ENCODE data around the gene PFN2.

Gene PFN2

DNA sequence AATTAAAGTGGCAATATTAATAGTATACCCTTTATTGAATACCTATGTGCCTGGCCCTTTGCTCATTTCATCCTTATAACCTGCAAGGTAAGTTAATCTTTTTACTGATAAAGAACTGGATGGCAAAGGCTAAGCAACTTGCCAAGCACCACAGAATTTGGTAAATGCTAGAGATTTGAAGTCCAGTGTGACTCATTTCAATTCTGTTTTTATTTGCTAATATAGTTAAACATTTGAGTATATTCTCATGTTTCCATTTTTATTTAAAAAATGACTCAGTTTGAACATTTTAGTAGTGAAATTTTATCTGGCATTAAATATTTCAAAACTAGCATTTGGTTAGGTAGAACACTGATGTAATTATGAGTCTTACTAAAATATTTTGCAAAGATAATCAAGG, 11.3 kb downstream of the PFN2 start:
- in situ Hi-C loops (cut with HindIII; ENCODE audit: low sequenced_read_pairs): no loop called here
- TF ChIP-seq, protein P1, sequence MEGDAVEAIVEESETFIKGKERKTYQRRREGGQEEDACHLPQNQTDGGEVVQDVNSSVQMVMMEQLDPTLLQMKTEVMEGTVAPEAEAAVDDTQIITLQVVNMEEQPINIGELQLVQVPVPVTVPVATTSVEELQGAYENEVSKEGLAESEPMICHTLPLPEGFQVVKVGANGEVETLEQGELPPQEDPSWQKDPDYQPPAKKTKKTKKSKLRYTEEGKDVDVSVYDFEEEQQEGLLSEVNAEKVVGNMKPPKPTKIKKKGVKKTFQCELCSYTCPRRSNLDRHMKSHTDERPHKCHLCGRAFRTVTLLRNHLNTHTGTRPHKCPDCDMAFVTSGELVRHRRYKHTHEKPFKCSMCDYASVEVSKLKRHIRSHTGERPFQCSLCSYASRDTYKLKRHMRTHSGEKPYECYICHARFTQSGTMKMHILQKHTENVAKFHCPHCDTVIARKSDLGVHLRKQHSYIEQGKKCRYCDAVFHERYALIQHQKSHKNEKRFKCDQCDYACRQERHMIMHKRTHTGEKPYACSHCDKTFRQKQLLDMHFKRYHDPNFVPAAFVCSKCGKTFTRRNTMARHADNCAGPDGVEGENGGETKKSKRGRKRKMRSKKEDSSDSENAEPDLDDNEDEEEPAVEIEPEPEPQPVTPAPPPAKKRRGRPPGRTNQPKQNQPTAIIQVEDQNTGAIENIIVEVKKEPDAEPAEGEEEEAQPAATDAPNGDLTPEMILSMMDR (IDR thresholded peaks at IDR 0.05; ENCODE audit: low read depth, low read length, missing control alignments): no peak
- no peak for DNase-seq (ENCODE audit: low read depth)
- no peak overlapping the region for H3K4me3 ChIP-seq (ENCODE audit: low read depth, low read length)

DNA sequence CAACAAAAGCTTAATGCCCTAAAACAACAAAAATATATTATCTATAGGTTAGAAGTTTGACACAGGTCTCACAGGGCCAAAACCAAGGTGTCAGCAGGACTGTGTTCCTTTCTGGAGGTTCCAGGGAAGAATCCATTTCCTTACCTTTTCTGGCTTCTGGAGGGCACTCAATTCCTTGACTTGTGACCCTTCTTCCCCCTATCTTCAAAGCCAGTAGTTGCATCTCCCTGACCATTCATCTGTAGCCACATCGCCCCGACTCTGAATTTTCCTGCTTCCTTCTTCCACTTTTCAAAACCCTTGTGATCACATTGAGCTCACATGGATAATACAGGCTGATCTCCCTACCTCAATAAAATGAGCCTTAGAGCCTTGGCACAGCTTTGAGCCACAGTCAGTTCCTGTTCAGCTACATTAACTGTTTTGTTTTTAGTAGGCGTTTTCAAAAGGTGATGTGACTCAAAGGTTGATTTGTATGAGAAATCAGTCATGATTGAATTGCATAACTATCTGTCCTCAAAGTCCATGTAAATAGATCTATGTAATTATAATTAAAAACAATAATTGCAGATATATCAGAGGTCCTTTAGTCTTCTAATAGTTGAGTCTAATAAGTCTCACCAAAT, 12.4 kb downstream of the PFN2 start:
- DNase-seq (ENCODE audit: low read depth): no peak
- TF ChIP-seq, protein P1 (IDR thresholded peaks at IDR 0.05; ENCODE audit: low read depth, low read length, missing control alignments): no peak
- no peak overlapping the region for H3K4me3 ChIP-seq (ENCODE audit: low read depth, low read length)
- in situ Hi-C loops (cut with HindIII; ENCODE audit: low sequenced_read_pairs): no loop called here

DNA sequence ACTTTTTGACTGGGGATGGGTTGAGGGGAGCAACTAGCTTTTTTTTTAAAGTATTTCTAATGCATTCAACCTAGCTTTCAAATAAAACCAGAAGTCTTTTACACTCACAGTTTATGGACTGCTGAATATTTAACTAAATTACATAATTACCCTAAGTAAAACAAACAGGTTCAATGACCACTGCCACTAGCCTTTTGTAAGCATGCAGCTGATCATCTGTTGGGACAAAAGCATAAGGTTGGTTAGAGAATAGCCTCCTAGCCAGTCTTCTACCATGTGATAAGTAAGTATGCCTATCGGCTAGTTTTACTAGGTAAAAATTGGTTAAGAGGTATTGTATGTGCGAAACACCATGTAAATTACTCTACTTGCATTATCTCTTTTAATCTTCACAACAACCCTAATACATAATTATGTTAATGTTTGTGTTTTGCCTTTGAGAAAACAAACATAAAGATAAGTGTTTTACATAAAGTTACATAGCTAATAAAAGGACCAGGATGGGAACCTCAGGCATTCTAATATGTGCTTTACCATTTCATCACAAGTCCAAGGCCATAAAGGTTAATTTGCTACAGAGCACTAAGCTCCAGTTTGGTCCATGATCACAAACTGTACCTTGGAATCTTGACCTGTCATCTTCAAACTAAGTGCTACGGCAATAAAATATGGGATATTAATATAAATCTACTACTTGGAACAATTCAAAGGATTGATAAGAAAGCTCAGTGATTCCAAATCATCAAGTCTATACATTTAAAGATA, 13.2 kb downstream of the PFN2 start:
- DNase-seq (ENCODE audit: low read depth): no peak
- TF ChIP-seq, protein P1 (IDR thresholded peaks at IDR 0.05; ENCODE audit: low read depth, low read length, missing control alignments): no peak
- H3K4me3 ChIP-seq (ENCODE audit: low read depth, low read length): no peak overlapping the region
- in situ Hi-C loops (cut with HindIII; ENCODE audit: low sequenced_read_pairs): no loop called here

DNA sequence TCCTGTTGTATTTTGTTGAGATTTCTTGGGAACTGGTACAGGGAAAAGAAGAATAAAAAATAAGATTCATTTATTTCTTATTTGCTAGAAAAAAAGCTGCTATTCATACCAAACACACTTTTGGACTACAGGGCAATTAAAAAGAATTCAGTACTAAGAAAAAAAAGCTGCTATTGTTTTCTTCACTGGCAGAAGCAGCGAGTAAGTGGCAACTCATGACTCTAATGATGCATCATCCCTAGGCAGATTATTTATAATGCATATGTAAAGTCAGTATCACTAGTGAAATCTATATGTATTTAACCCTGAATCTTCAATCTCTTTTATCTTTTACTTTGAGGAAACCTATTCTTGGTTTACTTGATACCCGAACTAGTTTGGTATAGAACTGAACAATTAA, 15.2 kb downstream of the PFN2 start:
- in situ Hi-C loops (cut with HindIII; ENCODE audit: low sequenced_read_pairs): no loop called here
- TF ChIP-seq, protein P1 (IDR thresholded peaks at IDR 0.05; ENCODE audit: low read depth, low read length, missing control alignments): no peak
- DNase-seq (ENCODE audit: low read depth): no peak
- H3K4me3 ChIP-seq (ENCODE audit: low read depth, low read length): no peak overlapping the region

DNA sequence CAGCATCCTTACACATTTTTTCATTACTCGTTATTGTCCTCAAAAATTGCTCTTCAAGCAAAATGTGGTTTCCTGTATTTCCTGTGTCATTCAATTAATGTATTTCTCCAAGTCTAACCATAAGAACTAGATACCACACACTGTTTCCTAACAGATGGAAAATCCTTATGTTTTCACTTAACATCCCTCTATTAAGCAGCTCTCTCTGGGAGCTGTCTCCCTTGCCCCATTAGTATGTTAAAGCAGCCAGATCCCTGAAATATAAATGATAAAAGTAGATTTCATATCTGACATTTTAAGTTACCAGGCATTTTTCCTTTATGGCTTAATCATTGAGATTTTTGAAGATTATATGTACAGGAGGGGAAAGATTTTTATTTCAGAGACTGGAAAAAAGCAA, 15.9 kb downstream of the PFN2 start:
- DNase-seq (ENCODE audit: low read depth): no peak
- H3K4me3 ChIP-seq (ENCODE audit: low read depth, low read length): no peak overlapping the region
- in situ Hi-C loops (cut with HindIII; ENCODE audit: low sequenced_read_pairs): no loop called here
- TF ChIP-seq, protein P1 (IDR thresholded peaks at IDR 0.05; ENCODE audit: low read depth, low read length, missing control alignments): no peak

DNA sequence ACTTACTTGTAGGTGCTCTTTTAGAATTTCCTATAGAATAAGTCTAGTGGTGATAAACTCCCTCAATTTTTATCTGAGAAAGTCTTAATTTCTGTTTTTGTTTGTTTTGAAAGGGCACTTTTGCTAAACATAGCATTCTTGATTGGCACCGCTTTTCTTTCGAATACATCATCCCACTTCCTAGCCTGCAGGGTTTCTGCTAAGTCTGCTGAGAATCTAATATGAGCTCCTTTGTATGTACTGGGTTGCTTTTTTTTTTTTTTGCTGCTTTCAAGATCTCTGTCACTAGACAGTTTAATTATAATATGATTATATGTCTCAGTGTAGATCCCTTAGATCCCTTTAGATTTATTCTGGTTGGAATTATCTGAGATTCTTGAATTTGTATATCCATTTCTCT, 21.5 kb downstream of the PFN2 start:
- no peak for DNase-seq (ENCODE audit: low read depth)
- in situ Hi-C loops (cut with HindIII; ENCODE audit: low sequenced_read_pairs): no loop called here
- TF ChIP-seq, protein P1 (IDR thresholded peaks at IDR 0.05; ENCODE audit: low read depth, low read length, missing control alignments): no peak
- H3K4me3 ChIP-seq (ENCODE audit: low read depth, low read length): no peak overlapping the region
